AG08396 (cell line): ENCODE results near the gene ERMARD.

ENCODE experiments used
- DNase-seq: peaks from one replicate; pipeline ENCODE4 v3.0.0; 2012; ENCODE audit warnings: low spot score, mixed read lengths

ERMARD gene

DNA sequence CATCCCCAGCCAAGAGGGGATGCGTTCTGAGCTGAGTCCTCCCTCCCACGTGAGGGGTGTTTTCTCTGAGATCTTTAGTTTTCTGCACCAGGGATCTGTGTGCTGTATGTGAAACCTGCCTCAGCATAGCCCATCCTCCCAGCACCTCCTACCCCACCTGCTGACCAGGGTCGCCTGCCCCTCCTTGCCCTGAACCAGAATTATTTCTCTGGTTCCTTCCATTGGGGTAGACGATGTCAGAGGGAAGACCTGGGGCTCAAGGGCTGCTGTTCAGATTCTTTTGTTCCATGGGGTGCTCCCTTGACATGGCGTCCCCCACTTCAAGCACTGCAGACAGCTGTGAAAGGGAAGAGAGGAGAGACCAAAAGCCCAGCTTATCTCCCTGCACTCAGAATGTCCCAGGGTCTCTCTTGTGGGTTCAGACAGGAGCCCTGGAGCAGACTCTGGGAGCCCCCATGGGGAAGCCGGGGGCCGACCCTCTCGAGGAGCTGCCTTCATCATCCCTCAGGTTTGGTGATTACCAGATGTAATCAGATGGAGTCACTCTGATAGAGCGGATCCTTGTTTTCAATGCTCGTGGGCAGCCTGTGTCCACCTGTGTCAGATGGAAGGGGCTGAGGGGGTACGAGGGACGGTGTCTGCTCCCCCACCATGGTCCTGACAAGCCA is 74.3 kb downstream of the ERMARD start:
- DNase-seq, result no peak

DNA sequence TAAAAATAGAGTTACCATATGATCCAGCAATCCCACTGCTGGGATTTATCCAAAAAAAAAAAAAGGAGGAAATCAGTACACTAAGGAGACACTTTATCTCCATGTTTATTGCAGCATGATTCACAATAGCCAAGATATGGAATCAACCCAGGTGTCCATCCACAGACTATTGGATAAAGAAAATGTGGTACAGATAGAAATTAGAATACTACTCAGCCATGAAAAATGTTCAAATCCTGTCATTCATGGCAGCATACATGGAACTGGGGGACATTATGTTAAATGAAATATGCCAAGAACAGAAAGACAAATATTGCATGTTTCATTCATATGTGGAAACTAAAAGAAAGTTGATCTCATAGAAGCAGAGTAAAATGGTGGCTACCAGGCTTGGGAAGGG is 75.3 kb downstream of the ERMARD start:
- no peak for DNase-seq

DNA sequence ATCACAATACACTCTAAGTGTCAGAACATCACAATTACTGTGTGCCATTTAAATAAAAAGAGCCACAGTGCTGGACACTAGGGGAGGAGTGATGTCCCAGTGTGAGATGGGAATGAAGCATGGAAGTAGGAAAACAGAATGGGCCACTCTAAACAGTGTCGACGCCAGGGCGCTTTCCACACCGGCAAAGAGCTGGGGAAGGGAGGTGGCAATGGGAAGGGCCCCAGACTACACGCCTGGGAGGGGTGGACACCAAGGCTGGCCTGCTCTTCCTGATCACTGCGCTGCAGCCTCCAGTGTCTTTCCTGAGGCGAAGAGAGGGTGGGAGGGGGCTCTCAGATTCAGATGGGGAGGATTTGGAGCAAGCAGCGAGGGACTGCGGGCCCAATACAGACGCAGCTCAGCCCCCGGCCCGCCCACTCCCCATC is 75.9 kb downstream of the ERMARD start:
- DNase-seq, result no peak

DNA sequence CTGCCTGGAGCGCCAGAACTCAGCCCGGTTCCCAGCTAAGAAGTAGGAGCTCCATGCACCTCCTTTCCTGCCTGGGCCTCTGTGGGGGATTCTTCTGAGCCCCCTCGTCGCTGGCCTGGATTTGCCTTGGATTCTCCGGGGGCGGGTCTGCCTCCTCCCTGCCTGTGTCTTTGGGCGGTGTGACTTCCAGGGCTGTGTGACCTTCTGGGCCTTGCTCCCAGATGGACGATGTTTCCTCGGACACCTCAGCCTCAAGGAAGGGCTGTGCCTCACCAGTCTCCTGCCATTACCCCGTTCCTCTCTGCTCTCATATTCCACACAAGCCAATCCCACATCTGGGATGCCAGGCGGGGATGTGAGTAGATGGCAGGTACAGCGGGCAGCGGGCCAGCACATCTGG is 76.8 kb downstream of the ERMARD start:
- DNase-seq, result no peak

DNA sequence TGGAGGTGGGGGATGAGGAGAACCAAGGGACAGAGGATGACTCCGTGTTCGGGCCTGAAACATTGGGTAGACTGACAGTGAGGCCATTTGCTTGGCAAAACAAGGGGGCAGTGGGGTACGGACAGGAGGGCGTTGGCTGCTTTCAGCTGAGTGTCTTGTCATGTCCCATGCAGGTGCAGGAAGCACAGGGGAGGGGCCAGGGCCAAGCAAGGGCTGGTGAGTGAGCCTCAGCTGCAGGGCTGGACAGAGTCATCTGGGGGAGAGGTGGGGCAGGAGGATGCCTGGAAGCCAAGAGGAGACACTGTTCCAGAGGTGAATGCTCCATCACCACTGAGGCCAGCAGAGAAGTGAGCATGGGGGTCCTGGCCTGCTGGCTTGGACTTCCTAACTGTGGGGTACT is 78.4 kb downstream of the ERMARD start:
- DNase-seq, result no peak

DNA sequence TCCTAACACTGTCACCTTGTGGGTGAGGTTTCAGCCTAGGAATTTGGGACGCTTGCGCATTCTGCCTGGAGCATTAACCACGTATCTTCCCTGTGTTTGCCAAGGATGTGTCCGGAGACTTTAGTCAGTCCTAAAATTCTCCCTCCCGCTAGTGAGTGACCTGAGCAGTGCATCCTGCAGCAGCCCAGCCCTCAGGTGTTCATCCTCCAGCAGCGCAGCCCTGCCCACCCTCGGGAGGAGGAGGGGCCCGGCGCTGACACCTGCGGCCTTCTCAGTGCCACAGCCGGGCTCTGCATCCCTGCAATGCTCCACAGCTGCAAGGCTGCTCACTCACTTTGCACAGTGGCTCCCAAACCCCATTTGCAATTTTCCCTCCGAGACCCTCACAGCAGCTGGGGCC is 79.5 kb downstream of the ERMARD start:
- no peak for DNase-seq
